Thoracic aorta (tissue), 2 donors: ENCODE measurements around the gene PDZD4. TPM values are rescaled to one million over a fixed set of nuclear protein-coding genes. Genes with fewer than 3 reads are reported as not detected.

ENCODE experiments used
- ATAC-seq: fragments of 150-250 bp; one replicate; pipeline ENCODE4 v1.8.0; 2017; ENCODE audit warnings: low read depth; ENCODE audit not compliant: insufficient number of reproducible peaks, low FRiP score
- DNase-seq: peaks from one replicate; pipeline ENCODE4 v3.0.0-alpha.2; 2020; ENCODE audit warnings: low spot score
- H3K27ac ChIP-seq, 2 donors: fragments of 200-600 bp; sonication (generic); 1 replicate in 1 of 2; 2 replicates in 1 of 2; pipeline ENCODE4 v1.5.1; 2016; ENCODE audit warnings: mild to moderate bottlenecking in 2 of 2, moderate library complexity in 2 of 2
- H3K27me3 ChIP-seq: fragments of 200-600 bp; sonication (generic); replicated peaks from 2 replicates; pipeline ENCODE4 v1.6.0; 2016; ENCODE audit warnings: mild to moderate bottlenecking; ENCODE audit not compliant: insufficient read depth
- H3K36me3 ChIP-seq: fragments of 200-600 bp; sonication (generic); one replicate; pipeline ENCODE4 v1.5.1; 2016
- H3K4me1 ChIP-seq, 2 donors: fragments of 200-600 bp; sonication (generic); 1 replicate in 1 of 2; 2 replicates in 1 of 2; pipeline versions ENCODE4 v1.5.1 to v1.6.0; 2016; ENCODE audit warnings: low read depth in 2 of 2, mild to moderate bottlenecking in 1 of 2; ENCODE audit not compliant: control insufficient read depth in 1 of 2
- H3K4me3 ChIP-seq: fragments of 200-600 bp; sonication (generic); 2 replicates; pipeline ENCODE4 v1.5.1; 2016; ENCODE audit warnings: mild to moderate bottlenecking
- H3K9me3 ChIP-seq: fragments of 200-600 bp; sonication (generic); 2 replicates; pipeline ENCODE4 v1.5.1; 2016
- CTCF ChIP-seq: fragments of 200-600 bp; sonication (generic); IDR thresholded peaks from one replicate; pipeline ENCODE4 v1.5.1; 2019; ENCODE audit warnings: antibody characterized with exemption
- total RNA-seq, 2 donors: library from RNA; depleted of rRNA; stranded (reverse); fragments of >200 nt; gene quantifications; one replicate each; pipeline versions ENCODE4 v1.1.0 to v1.2.3, GENCODE V29; 2016

PDZD4 gene
- total RNA-seq, 2 donors from 2014 or later, result 4.4 to 11.6 TPM

- peaks cover 0 to 8% of the 10 kb centered on the region in 2 donors for H3K4me1 ChIP-seq
- no peaks in the 10 kb centered on the region for H3K9me3 ChIP-seq
- no peak for TF ChIP-seq CTCF
- ATAC-seq, result no peak
- no peak overlapping the region for H3K4me3 ChIP-seq
- H3K27ac ChIP-seq, result no peak overlapping the region
- H3K36me3 ChIP-seq, result no peaks in the 10 kb centered on the region
- no peaks in the 10 kb centered on the region for H3K27me3 ChIP-seq
- no peak for DNase-seq
Measured at GRCh38 chrX:153763298-153763932, 66.9 kb downstream of the PDZD4 start.

- H3K9me3 ChIP-seq, result no peaks in the 10 kb centered on the region
- no peak overlapping the region for H3K27ac ChIP-seq
- ATAC-seq (no peak), DNase-seq (no peak)
- H3K27me3 ChIP-seq, result no peaks in the 10 kb centered on the region
- H3K4me3 ChIP-seq, result no peak overlapping the region
- peaks cover 0 to 8% of the 10 kb centered on the region in 2 donors for H3K4me1 ChIP-seq
- no peaks in the 10 kb centered on the region for H3K36me3 ChIP-seq
- TF ChIP-seq CTCF, result no peak
Measured at GRCh38 chrX:153762626-153763173, 67.6 kb downstream of the PDZD4 start.

- no peaks in the 10 kb centered on the region for H3K9me3 ChIP-seq
- H3K4me1 ChIP-seq, result peaks cover 0 to 6% of the 10 kb centered on the region in 2 donors
- H3K4me3 ChIP-seq, result no peak overlapping the region
- TF ChIP-seq CTCF, result no peak
- ATAC-seq (no peak), DNase-seq (no peak)
- H3K36me3 ChIP-seq, result no peaks in the 10 kb centered on the region
- H3K27ac ChIP-seq, result no peak overlapping the region
- H3K27me3 ChIP-seq, result no peaks in the 10 kb centered on the region
Measured at GRCh38 chrX:153761863-153762262, 68.5 kb downstream of the PDZD4 start.

- no peak overlapping the region for H3K27ac ChIP-seq
- H3K36me3 ChIP-seq, result no peaks in the 10 kb centered on the region
- no peak overlapping the region for H3K4me3 ChIP-seq
- DNase-seq (no peak), ATAC-seq (no peak)
- no peaks in the 10 kb centered on the region for H3K4me1 ChIP-seq
- no peak for TF ChIP-seq CTCF
- no peaks in the 10 kb centered on the region for H3K27me3 ChIP-seq
- no peaks in the 10 kb centered on the region for H3K9me3 ChIP-seq
Measured at GRCh38 chrX:153755136-153755535, 75.2 kb downstream of the PDZD4 start.

Other genes starting within 250 kb of the PDZD4 start
- 10 to 100 TPM; 27.2 to 36.3 TPM for gene CCNQ, start 231.4 kb downstream of the PDZD4 start, total RNA-seq
- gene DUSP9, start 183.3 kb downstream of the PDZD4 start, total RNA-seq, result not detected
- 1 to 10 TPM; 1.2 to 3.2 TPM for gene PNCK, start 156.7 kb downstream of the PDZD4 start, total RNA-seq
- gene SLC6A8, start 142.6 kb downstream of the PDZD4 start, total RNA-seq, result 10 to 100 TPM; 16.8 to 16.9 TPM
- gene BCAP31, start 106.2 kb downstream of the PDZD4 start, total RNA-seq, result 100 to 1,000 TPM in 1 of 2 donors, 10 to 100 TPM in 1; 82.7 to 104 TPM
- 10 to 100 TPM; 24.3 to 40.6 TPM for gene ABCD1, start 105.7 kb downstream of the PDZD4 start, total RNA-seq
- gene PLXNB3, start 66.3 kb downstream of the PDZD4 start, total RNA-seq, result 10 to 100 TPM; 40.8 to 52.2 TPM
- gene SRPK3, start 49.5 kb downstream of the PDZD4 start, total RNA-seq, result 1 to 10 TPM; 4.9 to 9.5 TPM
- 10 to 100 TPM; 70.9 to 91.9 TPM for gene IDH3G, start 36.2 kb downstream of the PDZD4 start, total RNA-seq
- gene SSR4, start 35.9 kb downstream of the PDZD4 start, total RNA-seq, result 100 to 1,000 TPM; 103 to 299 TPM
- 10 to 100 TPM in 1 of 2 donors, 1 to 10 TPM in 1; 1.1 to 18.3 TPM for gene L1CAM, start 55.6 kb upstream of the PDZD4 start, total RNA-seq
- not detected for gene AVPR2, start 74.1 kb upstream of the PDZD4 start, total RNA-seq
- 10 to 100 TPM; 31.7 to 92.1 TPM for gene ARHGAP4, start 95.7 kb upstream of the PDZD4 start, total RNA-seq
- gene NAA10, start 104.5 kb upstream of the PDZD4 start, total RNA-seq, result 10 to 100 TPM; 60.1 to 66.4 TPM
- gene RENBP, start 114.1 kb upstream of the PDZD4 start, total RNA-seq, result 10 to 100 TPM; 11.2 to 21.4 TPM
- 10 to 100 TPM; 51.6 to 58.9 TPM for gene HCFC1, start 141.3 kb upstream of the PDZD4 start, total RNA-seq
- 10 to 100 TPM in 1 of 2 donors, under 1 TPM in 1; 0.78 to 23.4 TPM for gene TMEM187, start 142.2 kb upstream of the PDZD4 start, total RNA-seq
- gene IRAK1, start 189.4 kb upstream of the PDZD4 start, total RNA-seq, result 10 to 100 TPM; 71.0 to 83.9 TPM